GM10266 (cell line): ENCODE results near the gene RASEF.

ENCODE experiments used
- DNase-seq: peaks from one replicate; pipeline ENCODE4 v3.0.0; 2012; ENCODE audit errors: extremely low spot score
- TF ChIP-seq, protein P1 (sequence below): IDR thresholded peaks from 2 replicates; pipeline ENCODE4 v1.5.1; 2012; ENCODE audit warnings: mild to moderate bottlenecking, low read depth; ENCODE audit not compliant: control insufficient read depth, insufficient read depth; ENCODE audit errors: missing control alignments

Gene RASEF

DNA sequence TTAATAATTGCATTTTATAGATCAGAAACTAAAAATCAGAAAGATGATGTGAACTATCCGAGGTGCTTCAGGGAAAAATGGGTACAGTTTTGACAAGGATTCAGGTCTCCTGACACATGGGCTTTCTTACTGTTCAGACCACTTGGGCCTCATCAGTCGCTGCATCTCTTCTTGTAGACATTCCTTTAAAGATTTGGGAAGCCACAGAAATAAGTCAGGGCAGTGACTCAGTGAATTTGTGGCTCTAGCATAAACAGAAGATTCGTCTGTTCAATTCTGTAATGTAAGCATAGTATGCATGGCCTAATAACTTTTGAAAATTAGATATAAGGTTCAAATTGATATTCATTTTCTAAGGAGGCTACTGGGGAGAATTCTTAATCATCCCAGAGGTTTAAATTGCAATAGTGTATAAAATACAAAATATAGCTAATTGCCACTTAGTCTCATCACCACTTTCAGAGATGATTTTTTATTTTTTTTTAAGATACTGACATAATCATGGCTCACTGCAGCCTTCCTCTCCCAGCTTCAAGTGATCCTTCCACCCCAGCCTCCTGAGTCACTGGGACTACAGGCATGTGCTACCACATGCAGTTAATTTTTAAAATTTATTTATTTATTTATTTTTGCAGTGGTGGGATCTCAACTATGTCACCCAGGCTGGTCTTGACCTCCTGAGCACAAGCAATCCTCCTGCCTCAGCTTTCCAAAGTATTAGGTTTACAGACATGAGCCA lies 48.9 kb downstream of the RASEF start:
- DNase-seq, result no peak
- TF ChIP-seq, protein P1, sequence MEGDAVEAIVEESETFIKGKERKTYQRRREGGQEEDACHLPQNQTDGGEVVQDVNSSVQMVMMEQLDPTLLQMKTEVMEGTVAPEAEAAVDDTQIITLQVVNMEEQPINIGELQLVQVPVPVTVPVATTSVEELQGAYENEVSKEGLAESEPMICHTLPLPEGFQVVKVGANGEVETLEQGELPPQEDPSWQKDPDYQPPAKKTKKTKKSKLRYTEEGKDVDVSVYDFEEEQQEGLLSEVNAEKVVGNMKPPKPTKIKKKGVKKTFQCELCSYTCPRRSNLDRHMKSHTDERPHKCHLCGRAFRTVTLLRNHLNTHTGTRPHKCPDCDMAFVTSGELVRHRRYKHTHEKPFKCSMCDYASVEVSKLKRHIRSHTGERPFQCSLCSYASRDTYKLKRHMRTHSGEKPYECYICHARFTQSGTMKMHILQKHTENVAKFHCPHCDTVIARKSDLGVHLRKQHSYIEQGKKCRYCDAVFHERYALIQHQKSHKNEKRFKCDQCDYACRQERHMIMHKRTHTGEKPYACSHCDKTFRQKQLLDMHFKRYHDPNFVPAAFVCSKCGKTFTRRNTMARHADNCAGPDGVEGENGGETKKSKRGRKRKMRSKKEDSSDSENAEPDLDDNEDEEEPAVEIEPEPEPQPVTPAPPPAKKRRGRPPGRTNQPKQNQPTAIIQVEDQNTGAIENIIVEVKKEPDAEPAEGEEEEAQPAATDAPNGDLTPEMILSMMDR, result no peak

DNA sequence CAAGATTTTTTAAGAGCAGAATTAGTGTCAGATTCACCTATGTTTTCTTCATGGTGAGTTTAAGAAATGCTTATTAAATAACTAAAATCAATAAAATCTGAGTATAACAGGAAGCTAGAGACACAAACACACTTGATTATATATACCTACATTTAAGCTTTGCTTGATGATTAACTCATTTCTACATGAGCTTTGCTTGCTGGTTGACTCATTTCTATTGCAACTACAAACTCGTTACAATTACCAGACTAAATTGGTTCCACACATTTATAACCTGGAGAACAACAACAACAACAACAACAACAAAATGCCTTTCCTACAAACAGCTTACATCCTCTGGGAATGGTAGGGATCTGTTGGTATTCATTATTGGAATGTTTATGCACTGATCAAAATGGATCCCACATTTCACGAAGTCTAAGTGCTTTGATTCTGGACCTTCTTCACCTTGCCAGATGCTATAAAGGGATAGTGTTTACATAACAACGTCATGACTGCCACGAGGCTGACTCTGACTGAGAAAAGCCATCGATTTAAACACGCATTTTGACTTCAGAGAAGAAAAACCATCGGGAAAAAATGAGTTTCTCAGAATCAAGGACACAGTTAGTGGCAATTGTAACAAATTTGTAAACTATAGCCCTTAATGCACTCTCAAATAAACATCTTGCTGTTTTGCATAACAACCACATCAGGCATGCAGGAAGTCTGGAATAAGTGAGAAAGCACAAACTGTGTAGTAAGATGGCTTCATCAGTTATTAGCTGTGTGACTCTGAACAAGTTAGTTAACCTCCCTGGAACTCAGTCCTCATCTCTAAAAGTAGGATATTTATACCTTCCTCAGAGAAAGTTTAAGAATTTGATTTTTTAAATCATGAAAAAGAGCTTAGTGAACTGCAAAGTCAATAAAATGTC lies 49.8 kb downstream of the RASEF start:
- TF ChIP-seq, protein P1, result no peak
- no peak for DNase-seq

DNA sequence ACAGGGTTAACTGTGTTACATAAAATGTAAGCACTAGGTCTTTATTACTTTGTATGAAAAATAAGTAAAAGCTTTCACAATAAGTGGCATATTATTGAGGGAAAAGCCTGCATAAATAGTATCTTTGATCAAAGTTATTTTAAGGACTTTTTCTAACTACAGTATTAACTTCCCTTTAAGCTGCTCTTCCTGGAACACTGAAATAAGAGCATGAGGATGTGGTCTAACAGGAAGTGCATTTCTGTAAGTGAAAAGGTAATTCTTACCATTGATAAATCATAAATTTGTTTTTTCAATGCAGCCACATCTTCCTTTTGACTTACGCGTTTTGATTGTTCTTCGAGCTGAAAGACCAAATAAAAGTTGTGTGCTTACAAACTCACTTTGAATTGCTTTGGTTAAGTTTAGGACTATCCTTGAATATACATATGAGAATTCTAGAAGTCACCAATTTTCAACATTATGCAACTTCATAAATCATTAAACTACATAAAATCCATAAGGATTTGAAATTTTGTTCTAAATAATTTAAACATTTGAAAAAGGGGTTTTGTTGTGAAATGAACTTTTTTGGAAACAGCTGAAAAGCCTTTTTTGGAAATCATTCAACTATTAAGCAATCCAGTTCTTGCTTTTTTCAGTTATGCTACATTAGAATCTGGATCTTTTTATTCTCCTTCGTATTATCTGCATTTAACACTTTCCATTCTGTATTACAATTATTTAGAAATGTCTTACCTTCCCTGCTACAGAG lies 50.6 kb downstream of the RASEF start:
- no peak for DNase-seq
- TF ChIP-seq, protein P1, result no peak

DNA sequence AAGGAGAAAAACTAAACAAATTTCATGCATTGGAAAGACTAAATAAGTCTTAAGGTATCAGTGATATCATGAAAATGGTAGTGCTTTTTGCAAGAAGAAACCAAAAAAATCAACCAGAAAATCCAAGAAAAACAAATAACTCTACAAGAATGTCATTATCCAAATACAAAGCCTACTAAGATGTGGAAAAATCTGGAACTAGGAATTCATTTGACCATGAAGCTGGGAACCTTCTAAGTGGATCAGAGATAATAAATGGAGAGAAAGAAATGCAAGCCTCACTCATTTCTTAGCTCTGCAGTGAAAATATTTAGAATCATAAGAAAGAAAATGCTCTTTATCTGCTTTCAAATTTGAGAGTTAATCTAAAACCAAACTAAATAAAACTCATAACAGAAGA lies 51.3 kb downstream of the RASEF start:
- TF ChIP-seq, protein P1, result no peak
- no peak for DNase-seq

- DNase-seq, result no peak
- TF ChIP-seq, protein P1, result no peak
Measured at GRCh38 chr9:83007521-83008300, 55.2 kb downstream of the RASEF start.

DNA sequence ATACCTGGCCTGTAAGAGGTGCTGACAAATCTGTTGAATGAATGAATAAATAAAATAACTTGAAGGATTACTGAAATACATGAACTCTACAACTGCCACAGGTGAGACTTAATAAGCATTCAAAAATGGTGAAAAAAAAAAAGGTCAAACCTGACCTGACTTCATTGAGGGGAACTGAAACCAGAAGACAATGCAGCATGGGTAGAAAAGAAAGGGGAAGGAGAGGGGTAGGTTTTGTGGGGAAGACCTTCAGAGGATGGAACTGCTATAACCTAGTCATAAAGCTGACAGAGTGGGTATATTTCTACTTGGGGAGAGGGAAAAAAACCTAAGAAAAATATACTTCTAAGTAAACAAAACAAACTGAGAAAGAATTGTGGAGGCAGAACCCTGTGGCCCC lies 56.6 kb downstream of the RASEF start:
- DNase-seq, result no peak
- TF ChIP-seq, protein P1, result no peak
